Neural cell (in vitro differentiated cells): ENCODE results near the gene CEACAM5. TPM values are rescaled to one million over a fixed set of nuclear protein-coding genes. Genes with fewer than 3 reads are reported as not detected.
"Not testable (repeated sequence)": the region's sequence is repeated elsewhere in the genome, so short reads cannot be mapped to it uniquely, and the experiment has no call there.

Experiments used
- H2AFZ ChIP-seq: fragments of 200-600, 300-800 bp; sonication (generic), shearing (Covaris generic); 2 replicates; pipeline ENCODE4 v1.6.0; 2014; ENCODE audit warnings: low read depth, mild to moderate bottlenecking, antibody characterized with exemption, low read length, moderate library complexity
- H3F3A ChIP-seq: fragments of 200-600 bp; shearing (Covaris generic); 2 replicates; pipeline ENCODE4 v1.6.1; 2016; ENCODE audit warnings: mild to moderate bottlenecking, moderate library complexity, mixed read lengths, antibody characterized with exemption, low read length; ENCODE audit not compliant: insufficient read depth, poor library complexity, severe bottlenecking
- H3K27ac ChIP-seq: fragments of 200-600, 300-800 bp; sonication (generic), shearing (Covaris generic); 2 replicates; pipeline ENCODE4 v1.5.1; 2014; ENCODE audit warnings: mild to moderate bottlenecking, low read length, moderate library complexity
- H3K27me3 ChIP-seq: fragments of 300-800, 200-600 bp; sonication (generic), shearing (Covaris generic); 2 replicates; pipeline ENCODE4 v1.6.0; 2014; ENCODE audit warnings: mild to moderate bottlenecking, low read depth, low read length, moderate library complexity; ENCODE audit not compliant: insufficient read depth
- H3K36me3 ChIP-seq: fragments of 300-800, 200-600 bp; sonication (generic), shearing (Covaris generic); 2 replicates; pipeline ENCODE4 v1.5.1; 2014; ENCODE audit warnings: mild to moderate bottlenecking, antibody characterized with exemption, low read length, moderate library complexity; ENCODE audit not compliant: insufficient read depth
- H3K4me2 ChIP-seq: fragments of 300-800, 200-600 bp; sonication (generic), shearing (Covaris generic); 2 replicates; pipeline ENCODE4 v1.6.0; 2014; ENCODE audit warnings: mild to moderate bottlenecking, low read length
- H3K4me3 ChIP-seq: fragments of 300-800, 200-600 bp; sonication (generic), shearing (Covaris generic); 2 replicates; pipeline ENCODE4 v1.5.1; 2014; ENCODE audit warnings: mild to moderate bottlenecking, low read length, moderate library complexity
- H3K79me2 ChIP-seq: fragments of 200-600 bp; shearing (Covaris generic); replicated peaks from 2 replicates; pipeline ENCODE4 v1.6.0; 2014; ENCODE audit warnings: mild to moderate bottlenecking, low read length, moderate library complexity; ENCODE audit not compliant: insufficient read depth
- H3K9ac ChIP-seq: fragments of 300-800, 200-600 bp; sonication (generic), shearing (Covaris generic); 2 replicates; pipeline ENCODE4 v1.6.1; 2016; ENCODE audit warnings: mild to moderate bottlenecking, low read length, mixed read lengths
- H3K9me2 ChIP-seq: fragments of 200-600 bp; shearing (Covaris generic); 2 replicates; pipeline ENCODE4 v1.6.1; 2016; ENCODE audit warnings: mild to moderate bottlenecking, low read length, mixed read lengths; ENCODE audit not compliant: insufficient read depth
- H3K9me3 ChIP-seq: fragments of 200-600, 300-800 bp; sonication (generic), shearing (Covaris generic); 2 replicates; pipeline ENCODE4 v1.6.1; 2016; ENCODE audit warnings: mild to moderate bottlenecking, mixed run types, low read length, moderate library complexity, mixed read lengths
- H4K20me1 ChIP-seq: fragments of 200-600 bp; shearing (Covaris generic); 2 replicates; pipeline ENCODE4 v1.6.1; 2016; ENCODE audit warnings: mild to moderate bottlenecking, mixed run types; ENCODE audit not compliant: insufficient read depth
- EP300 ChIP-seq: fragments of 450-650 bp; conservative IDR thresholded peaks from 2 replicates; pipeline ENCODE4 v1.6.1; 2014; ENCODE audit warnings: antibody characterized with exemption, mild to moderate bottlenecking, moderate library complexity; ENCODE audit not compliant: poor library complexity, severe bottlenecking
- EZH2 ChIP-seq: fragments of 200-600, 300-800 bp; shearing (Covaris generic), sonication (generic); IDR thresholded peaks from 2 replicates; pipeline ENCODE4 v1.6.1; 2014; ENCODE audit warnings: antibody characterized with exemption, low read length, borderline replicate concordance, mild to moderate bottlenecking; ENCODE audit not compliant: insufficient read depth, poor library complexity, severe bottlenecking
- MXI1 ChIP-seq: fragments of 450-650 bp; conservative IDR thresholded peaks from 2 replicates; pipeline ENCODE4 v1.6.1; 2014; ENCODE audit warnings: antibody characterized with exemption, mild to moderate bottlenecking; ENCODE audit not compliant: poor library complexity, severe bottlenecking
- POLR2AphosphoS5 ChIP-seq: IDR thresholded peaks from 2 replicates; pipeline ENCODE4 v1.6.1; 2012
- RAD21 ChIP-seq: fragments of 450-650 bp; conservative IDR thresholded peaks from 2 replicates; pipeline ENCODE4 v1.6.1; 2014; ENCODE audit warnings: antibody characterized with exemption, mild to moderate bottlenecking, moderate library complexity
- SMC3 ChIP-seq: fragments of 450-650 bp; conservative IDR thresholded peaks from 2 replicates; pipeline ENCODE4 v1.6.1; 2014; ENCODE audit warnings: antibody characterized with exemption, mild to moderate bottlenecking, moderate library complexity; ENCODE audit not compliant: poor library complexity
- TAF1 ChIP-seq: IDR thresholded peaks from 2 replicates; pipeline ENCODE4 v1.6.1; 2012; ENCODE audit warnings: low read depth
- polyA plus RNA-seq: library from polyadenylated mRNA; depleted of rRNA; stranded (reverse); fragments of >200 nt; gene quantifications from 2 replicates; pipeline ENCODE4 v1.2.3, GENCODE V29; 2014
- TF ChIP-seq, protein P1 (sequence below): fragments of 450-650 bp; IDR thresholded peaks from 2 replicates; pipeline ENCODE4 v1.5.1; 2014; ENCODE audit warnings: antibody characterized with exemption, mild to moderate bottlenecking, moderate library complexity; ENCODE audit not compliant: poor library complexity, severe bottlenecking
- TF ChIP-seq, protein P2 (sequence below): IDR thresholded peaks from 2 replicates; pipeline ENCODE4 v1.6.1; 2012; ENCODE audit warnings: borderline replicate concordance

The CEACAM5 gene
- polyA plus RNA-seq, 1 donor from 2014 or later: not detected

DNA sequence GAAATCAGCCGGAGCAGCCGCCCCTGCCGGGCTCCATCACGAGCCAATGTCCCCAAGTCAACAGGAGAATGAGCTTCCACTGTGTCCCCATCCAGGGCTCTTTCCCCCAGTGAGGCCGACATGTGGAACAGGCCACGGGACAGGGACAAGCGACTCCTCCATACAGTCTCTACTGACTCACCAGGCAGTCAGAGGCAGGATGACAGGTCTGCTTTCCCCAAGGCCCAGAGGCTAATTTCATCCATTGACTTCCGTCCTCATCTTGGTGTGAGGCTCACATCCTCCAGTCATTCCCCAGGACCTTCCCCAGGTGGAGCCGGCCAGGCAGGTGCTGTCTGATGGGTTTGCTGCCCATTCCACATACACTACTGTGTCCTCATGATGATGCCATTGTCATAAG lies 50.4 kb downstream of the CEACAM5 start:
- H3K27me3 ChIP-seq: no peaks in the 10 kb centered on the region
- no peak for TF ChIP-seq POLR2AphosphoS5
- no peak for TF ChIP-seq RAD21
- TF ChIP-seq MXI1: no peak
- no peak for TF ChIP-seq EZH2
- TF ChIP-seq EP300: no peak
- no peak for TF ChIP-seq TAF1
- TF ChIP-seq, protein P1, sequence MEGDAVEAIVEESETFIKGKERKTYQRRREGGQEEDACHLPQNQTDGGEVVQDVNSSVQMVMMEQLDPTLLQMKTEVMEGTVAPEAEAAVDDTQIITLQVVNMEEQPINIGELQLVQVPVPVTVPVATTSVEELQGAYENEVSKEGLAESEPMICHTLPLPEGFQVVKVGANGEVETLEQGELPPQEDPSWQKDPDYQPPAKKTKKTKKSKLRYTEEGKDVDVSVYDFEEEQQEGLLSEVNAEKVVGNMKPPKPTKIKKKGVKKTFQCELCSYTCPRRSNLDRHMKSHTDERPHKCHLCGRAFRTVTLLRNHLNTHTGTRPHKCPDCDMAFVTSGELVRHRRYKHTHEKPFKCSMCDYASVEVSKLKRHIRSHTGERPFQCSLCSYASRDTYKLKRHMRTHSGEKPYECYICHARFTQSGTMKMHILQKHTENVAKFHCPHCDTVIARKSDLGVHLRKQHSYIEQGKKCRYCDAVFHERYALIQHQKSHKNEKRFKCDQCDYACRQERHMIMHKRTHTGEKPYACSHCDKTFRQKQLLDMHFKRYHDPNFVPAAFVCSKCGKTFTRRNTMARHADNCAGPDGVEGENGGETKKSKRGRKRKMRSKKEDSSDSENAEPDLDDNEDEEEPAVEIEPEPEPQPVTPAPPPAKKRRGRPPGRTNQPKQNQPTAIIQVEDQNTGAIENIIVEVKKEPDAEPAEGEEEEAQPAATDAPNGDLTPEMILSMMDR: no peak
- TF ChIP-seq, protein P2, sequence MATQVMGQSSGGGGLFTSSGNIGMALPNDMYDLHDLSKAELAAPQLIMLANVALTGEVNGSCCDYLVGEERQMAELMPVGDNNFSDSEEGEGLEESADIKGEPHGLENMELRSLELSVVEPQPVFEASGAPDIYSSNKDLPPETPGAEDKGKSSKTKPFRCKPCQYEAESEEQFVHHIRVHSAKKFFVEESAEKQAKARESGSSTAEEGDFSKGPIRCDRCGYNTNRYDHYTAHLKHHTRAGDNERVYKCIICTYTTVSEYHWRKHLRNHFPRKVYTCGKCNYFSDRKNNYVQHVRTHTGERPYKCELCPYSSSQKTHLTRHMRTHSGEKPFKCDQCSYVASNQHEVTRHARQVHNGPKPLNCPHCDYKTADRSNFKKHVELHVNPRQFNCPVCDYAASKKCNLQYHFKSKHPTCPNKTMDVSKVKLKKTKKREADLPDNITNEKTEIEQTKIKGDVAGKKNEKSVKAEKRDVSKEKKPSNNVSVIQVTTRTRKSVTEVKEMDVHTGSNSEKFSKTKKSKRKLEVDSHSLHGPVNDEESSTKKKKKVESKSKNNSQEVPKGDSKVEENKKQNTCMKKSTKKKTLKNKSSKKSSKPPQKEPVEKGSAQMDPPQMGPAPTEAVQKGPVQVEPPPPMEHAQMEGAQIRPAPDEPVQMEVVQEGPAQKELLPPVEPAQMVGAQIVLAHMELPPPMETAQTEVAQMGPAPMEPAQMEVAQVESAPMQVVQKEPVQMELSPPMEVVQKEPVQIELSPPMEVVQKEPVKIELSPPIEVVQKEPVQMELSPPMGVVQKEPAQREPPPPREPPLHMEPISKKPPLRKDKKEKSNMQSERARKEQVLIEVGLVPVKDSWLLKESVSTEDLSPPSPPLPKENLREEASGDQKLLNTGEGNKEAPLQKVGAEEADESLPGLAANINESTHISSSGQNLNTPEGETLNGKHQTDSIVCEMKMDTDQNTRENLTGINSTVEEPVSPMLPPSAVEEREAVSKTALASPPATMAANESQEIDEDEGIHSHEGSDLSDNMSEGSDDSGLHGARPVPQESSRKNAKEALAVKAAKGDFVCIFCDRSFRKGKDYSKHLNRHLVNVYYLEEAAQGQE: no peak
- TF ChIP-seq SMC3: no peak

DNA sequence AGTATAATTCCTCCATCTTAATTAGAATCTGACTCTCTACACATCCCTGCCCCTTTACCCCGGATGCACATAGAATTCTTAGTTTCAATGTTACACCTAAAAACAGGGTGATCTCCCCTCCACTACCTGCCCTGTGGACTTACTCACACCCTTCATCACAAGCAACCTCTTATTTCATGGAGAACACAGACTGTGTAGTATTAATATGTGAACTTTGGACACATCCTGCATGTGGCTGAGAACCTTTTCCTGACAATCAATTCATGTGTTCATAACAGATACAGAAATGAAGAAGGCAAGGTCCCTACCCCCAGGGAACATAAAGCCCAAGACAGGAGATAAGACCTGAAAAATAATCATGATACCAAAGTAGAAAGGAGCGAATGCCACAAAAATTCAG lies 58.7 kb downstream of the CEACAM5 start:
- no peaks in the 10 kb centered on the region for H3K27me3 ChIP-seq
- H3K9me2 ChIP-seq: no peaks in the 10 kb centered on the region
- H3K27ac ChIP-seq: no peak overlapping the region
- no peaks in the 10 kb centered on the region for H3K79me2 ChIP-seq
- H3K36me3 ChIP-seq: no peaks in the 10 kb centered on the region
- H4K20me1 ChIP-seq: no peaks in the 10 kb centered on the region
- no peaks in the 10 kb centered on the region for H3F3A ChIP-seq
- no peak overlapping the region for H3K4me3 ChIP-seq
- TF ChIP-seq RAD21 (no peak), EZH2 (no peak), EP300 (no peak)
- no peak overlapping the region for H3K9ac ChIP-seq
- H3K4me2 ChIP-seq: no peak overlapping the region
- H2AFZ ChIP-seq: no peak overlapping the region
- H3K9me3 ChIP-seq: no peaks in the 10 kb centered on the region

More for the DNA sequence above, 50.4 kb downstream of the CEACAM5 start:
- Histone ChIP-seq H3K27ac (no peak overlapping the region), H4K20me1 (no peaks in the 10 kb centered on the region), H3K4me3 (no peak overlapping the region), H2AFZ (no peak overlapping the region), H3K9me2 (no peaks in the 10 kb centered on the region), H3K4me2 (no peak overlapping the region), H3F3A (no peaks in the 10 kb centered on the region), H3K79me2 (no peaks in the 10 kb centered on the region), H3K36me3 (no peaks in the 10 kb centered on the region), H3K9me3 (no peaks in the 10 kb centered on the region), H3K9ac (no peak overlapping the region)

DNA sequence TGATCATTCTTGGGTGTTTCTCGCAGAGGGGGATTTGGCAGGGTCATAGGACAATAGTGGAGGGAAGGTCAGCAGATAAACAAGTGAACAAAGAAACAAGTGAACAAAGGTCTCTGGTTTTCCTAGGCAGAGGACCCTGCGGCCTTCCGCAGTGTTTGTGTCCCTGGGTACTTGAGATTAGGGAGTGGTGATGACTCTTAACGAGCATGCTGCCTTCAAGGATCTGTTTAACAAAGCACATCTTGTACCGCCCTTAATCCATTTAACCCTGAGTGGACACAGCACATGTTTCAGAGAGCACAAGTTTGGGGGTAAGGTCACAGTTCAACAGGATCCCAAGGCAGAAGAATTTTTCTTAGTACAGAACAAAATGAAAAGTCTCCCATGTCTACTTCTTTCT lies 59.7 kb downstream of the CEACAM5 start:
- not testable (repeated sequence) for H4K20me1 ChIP-seq, H3K9me2 ChIP-seq, H3F3A ChIP-seq, H3K79me2 ChIP-seq, H3K4me3 ChIP-seq, H2AFZ ChIP-seq, H3K27me3 ChIP-seq, H3K9me3 ChIP-seq, H3K27ac ChIP-seq, H3K9ac ChIP-seq, H3K4me2 ChIP-seq, H3K36me3 ChIP-seq
